ENCODE results near the gene GSTP1. TPM values are rescaled to one million over a fixed set of nuclear protein-coding genes. Genes with fewer than 3 reads are reported as not detected.
"Not testable (repeated sequence)": the region's sequence is repeated elsewhere in the genome, so short reads cannot be mapped to it uniquely, and the experiment has no call there.

Gene GSTP1
- polyA plus RNA-seq, 3 donors from 2014 or later, result 898 to 1,247 (median 930) TPM

GRCh38 chr11:67617243-67617953 lies 33.8 kb downstream of the GSTP1 start:
- peaks cover 11 to 17% (median 12%) of the 10 kb centered on the region in 3 donors for H3K27me3 Mint-ChIP-seq (ENCODE audit: low read depth in 3 of 3)
- H3K4me3 Mint-ChIP-seq, result peak overlapping the region in 4 of 5 donors; percentile 56 to 70 (median 62)
- no peaks in the 10 kb centered on the region for H3K9me3 Mint-ChIP-seq
- H3K27ac Mint-ChIP-seq, result peak overlapping the region; percentile 33 to 91 (median 86)
- no peak for DNase-seq
- peaks cover 42% of the 10 kb centered on the region in 2 donors for H3K4me1 Mint-ChIP-seq
- peaks cover 0 to 3% (median 0%) of the 10 kb centered on the region in 3 donors for H3K36me3 Mint-ChIP-seq

DNA sequence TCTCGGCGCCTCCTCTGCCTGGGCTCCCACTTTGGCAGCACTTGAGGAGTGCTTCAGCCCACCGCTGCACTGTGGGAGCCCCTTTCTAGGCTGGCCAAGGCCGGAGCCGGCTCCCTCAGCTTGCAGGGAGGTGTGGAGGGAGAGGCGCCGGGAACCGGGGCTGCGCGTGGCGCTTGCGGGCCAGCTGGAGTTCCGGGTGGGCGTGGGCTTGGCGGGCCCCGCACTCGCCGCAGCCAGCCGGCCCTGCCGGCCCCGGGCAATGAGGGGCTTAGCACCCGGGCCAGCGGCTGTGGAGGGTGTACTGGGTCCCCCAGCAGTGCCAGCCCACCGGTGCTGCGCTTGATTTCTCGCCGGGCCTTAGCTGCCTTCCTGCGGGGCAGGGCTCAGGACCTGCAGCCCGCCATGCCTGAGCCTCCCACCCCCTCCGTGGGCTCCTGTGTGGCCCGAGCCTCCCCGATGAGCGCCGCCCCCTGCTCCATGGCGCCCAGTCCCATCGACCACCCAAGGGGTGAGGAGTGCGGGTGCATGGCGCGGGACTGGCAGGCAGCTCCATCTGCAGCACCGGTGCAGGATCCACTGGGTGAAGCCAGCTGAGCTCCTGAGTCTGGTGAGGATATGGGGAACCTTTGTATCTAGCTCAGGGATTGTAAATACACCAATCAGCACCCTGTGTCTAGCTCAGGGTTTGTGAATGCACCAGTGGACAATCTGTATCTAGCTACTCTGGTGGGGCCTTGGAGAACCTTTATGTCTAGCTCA lies 35.5 kb downstream of the GSTP1 start:
- DNase-seq, H3K36me3 Mint-ChIP-seq, H3K9me3 Mint-ChIP-seq, H3K27ac Mint-ChIP-seq, H3K4me3 Mint-ChIP-seq: not testable (repeated sequence)
- H3K27me3 Mint-ChIP-seq (ENCODE audit: low read depth in 3 of 3), result peaks cover 6 to 11% (median 9%) of the 10 kb centered on the region in 3 donors
- peaks cover 29 to 32% of the 10 kb centered on the region in 2 donors for H3K4me1 Mint-ChIP-seq

- Mint-ChIP-seq H3K4me1 (peaks cover 21 to 23% of the 10 kb centered on the region in 2 donors), H3K4me3 (peak overlapping the region in 1 of 5 donors; percentile 40)
- not testable (repeated sequence) for H3K27me3 Mint-ChIP-seq (ENCODE audit: low read depth in 3 of 3); H3K27ac Mint-ChIP-seq; DNase-seq; H3K9me3 Mint-ChIP-seq; H3K36me3 Mint-ChIP-seq
Measured at GRCh38 chr11:67619683-67620618, 36.3 kb downstream of the GSTP1 start.

- H3K9me3 Mint-ChIP-seq; H3K4me3 Mint-ChIP-seq; H3K36me3 Mint-ChIP-seq; H3K27ac Mint-ChIP-seq; H3K27me3 Mint-ChIP-seq (ENCODE audit: low read depth in 3 of 3); DNase-seq: not testable (repeated sequence)
- H3K4me1 Mint-ChIP-seq, result peaks cover 15 to 17% of the 10 kb centered on the region in 2 donors
Measured at GRCh38 chr11:67620621-67621020, 37.0 kb downstream of the GSTP1 start.

- not testable (repeated sequence) for H3K9me3 Mint-ChIP-seq; H3K4me3 Mint-ChIP-seq; H3K27ac Mint-ChIP-seq; DNase-seq; H3K36me3 Mint-ChIP-seq; H3K27me3 Mint-ChIP-seq (ENCODE audit: low read depth in 3 of 3)
- peaks cover 8 to 13% of the 10 kb centered on the region in 2 donors for H3K4me1 Mint-ChIP-seq
Measured at GRCh38 chr11:67621928-67622327, 38.3 kb downstream of the GSTP1 start.

DNA sequence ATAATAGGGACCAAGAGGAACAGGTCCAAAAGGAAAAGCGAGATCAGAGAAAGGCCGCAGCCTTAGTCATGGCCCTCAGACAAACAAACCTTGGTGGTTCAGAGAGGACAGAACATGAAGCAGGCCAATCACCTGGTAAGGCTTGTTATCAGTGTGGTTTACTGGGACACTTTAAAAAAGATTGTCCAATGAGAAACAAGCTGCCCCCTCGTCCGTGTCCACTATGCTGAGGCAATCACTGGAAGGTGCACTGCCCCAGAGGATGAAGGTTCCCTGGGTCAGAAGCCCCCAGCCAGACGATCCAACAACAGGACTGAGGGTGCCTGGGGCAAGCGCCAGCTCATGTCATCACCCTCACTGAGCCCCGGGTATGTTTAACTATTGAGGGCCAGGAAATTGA lies 39.3 kb downstream of the GSTP1 start:
- not testable (repeated sequence) for H3K9me3 Mint-ChIP-seq; H3K27me3 Mint-ChIP-seq (ENCODE audit: low read depth in 3 of 3); H3K27ac Mint-ChIP-seq; DNase-seq; H3K4me1 Mint-ChIP-seq; H3K36me3 Mint-ChIP-seq; H3K4me3 Mint-ChIP-seq

DNA sequence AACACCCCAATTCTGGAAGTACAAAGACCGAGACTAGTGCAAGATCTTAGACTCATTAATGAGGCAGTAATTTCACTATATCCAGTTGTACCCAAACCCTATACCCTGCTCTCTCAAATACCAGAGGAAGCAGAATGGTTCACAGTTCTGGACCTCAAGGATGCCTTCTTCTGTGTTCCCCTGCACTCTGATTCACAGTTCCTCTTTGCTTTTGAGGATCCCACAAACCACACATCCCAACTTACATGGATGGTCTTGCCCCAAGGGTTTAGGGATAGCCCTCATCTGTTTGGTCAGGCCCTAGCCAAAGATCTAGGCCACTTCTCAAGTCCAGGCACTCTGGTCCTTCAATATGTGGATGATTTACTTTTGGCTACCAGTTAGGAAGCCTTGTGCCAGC lies 40.2 kb downstream of the GSTP1 start:
- H3K27me3 Mint-ChIP-seq (ENCODE audit: low read depth in 3 of 3); H3K27ac Mint-ChIP-seq; DNase-seq; H3K4me3 Mint-ChIP-seq; H3K9me3 Mint-ChIP-seq; H3K36me3 Mint-ChIP-seq; H3K4me1 Mint-ChIP-seq: not testable (repeated sequence)

- peak overlapping the region in 1 of 6 donors; percentile 85 for H3K27ac Mint-ChIP-seq
- H3K4me3 Mint-ChIP-seq; H3K36me3 Mint-ChIP-seq; H3K9me3 Mint-ChIP-seq; DNase-seq; H3K27me3 Mint-ChIP-seq (ENCODE audit: low read depth in 3 of 3): not testable (repeated sequence)
- H3K4me1 Mint-ChIP-seq, result peaks cover 6 to 12% of the 10 kb centered on the region in 2 donors
Measured at GRCh38 chr11:67626131-67626833, 42.7 kb downstream of the GSTP1 start.

GRCh38 chr11:67626970-67627369 lies 43.4 kb downstream of the GSTP1 start:
- DNase-seq, result no peak
- Mint-ChIP-seq H3K27ac (no peak overlapping the region), H3K36me3 (peaks cover 0 to 6% (median 0%) of the 10 kb centered on the region in 3 donors), H3K27me3 (ENCODE audit: low read depth in 3 of 3) (peaks cover 0 to 2% (median 0%) of the 10 kb centered on the region in 3 donors), H3K4me3 (no peak overlapping the region), H3K4me1 (peaks cover 6 to 13% of the 10 kb centered on the region in 2 donors), H3K9me3 (peaks cover 0 to 2% (median 0%) of the 10 kb centered on the region in 6 donors)

DNA sequence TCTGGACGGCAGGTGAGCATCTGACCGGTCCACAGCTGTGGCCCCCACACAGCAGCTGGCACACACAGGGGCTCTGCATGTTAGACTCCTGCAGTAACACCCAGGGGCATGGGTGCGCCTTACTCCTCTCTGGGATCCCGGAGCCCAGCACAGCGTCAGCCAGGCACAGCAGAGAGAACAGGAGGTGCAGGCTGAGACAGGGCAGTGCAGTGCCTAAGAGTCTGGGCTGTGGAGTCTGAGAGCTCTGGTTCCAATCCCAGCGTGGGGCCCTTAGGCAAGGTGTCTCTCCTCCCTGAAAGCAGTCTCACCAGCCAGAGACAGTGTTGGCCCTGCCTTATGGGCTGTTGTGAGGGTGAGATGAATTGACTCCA lies 43.8 kb downstream of the GSTP1 start:
- Mint-ChIP-seq H3K27me3 (ENCODE audit: low read depth in 3 of 3) (peaks cover 0 to 2% (median 0%) of the 10 kb centered on the region in 3 donors), H3K36me3 (peaks cover 0 to 6% (median 0%) of the 10 kb centered on the region in 3 donors), H3K9me3 (peaks cover 0 to 2% (median 0%) of the 10 kb centered on the region in 6 donors), H3K4me3 (no peak overlapping the region), H3K4me1 (peaks cover 6 to 14% of the 10 kb centered on the region in 2 donors), H3K27ac (peak overlapping the region in 2 of 6 donors; percentile 40 to 51)
- DNase-seq, result no peak

DNA sequence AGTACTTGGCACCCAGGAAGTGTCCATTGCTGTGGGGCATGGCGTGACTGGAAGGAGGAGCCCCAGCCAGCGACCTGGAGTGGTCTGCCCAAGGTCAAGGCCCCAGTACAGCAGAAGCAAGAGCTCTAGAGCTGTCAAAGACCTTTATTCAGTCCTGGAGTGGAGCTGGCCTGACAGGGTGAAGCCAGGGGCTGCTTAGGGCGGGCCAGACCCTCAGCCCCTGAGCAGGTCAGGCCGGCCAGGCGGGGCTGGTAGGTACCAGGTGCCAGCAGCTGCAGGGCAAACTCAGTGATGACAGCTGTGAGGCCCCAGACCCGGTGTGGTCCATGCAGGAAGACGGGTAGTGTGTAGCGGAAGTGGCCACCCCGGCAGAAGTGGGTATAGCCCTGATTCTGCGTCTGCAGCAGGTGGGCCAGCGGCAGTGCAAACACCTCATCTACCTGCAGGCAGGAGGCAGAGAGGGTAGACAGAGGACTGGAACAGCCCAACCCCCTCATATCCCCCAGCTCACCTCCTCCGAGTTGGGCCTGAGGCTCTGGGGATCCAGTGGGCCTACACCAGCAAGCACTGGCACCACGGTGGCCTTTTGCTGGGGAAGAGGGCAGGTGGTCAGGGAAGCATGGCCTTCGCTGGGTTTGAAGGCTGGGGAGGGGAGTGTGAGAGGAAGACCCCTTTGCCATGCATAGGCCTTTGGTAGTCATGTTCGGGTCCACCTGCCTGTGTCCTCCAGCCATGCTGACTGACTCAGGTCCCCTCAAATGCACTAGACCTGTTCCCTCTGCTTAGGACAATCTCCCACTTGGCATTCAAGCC lies 44.4 kb downstream of the GSTP1 start:
- H3K36me3 Mint-ChIP-seq, result peaks cover 0 to 6% (median 0%) of the 10 kb centered on the region in 3 donors
- peaks cover 0 to 2% (median 0%) of the 10 kb centered on the region in 3 donors for H3K27me3 Mint-ChIP-seq (ENCODE audit: low read depth in 3 of 3)
- H3K4me3 Mint-ChIP-seq, result peak overlapping the region in 2 of 5 donors; percentile 29 to 58
- H3K4me1 Mint-ChIP-seq, result peaks cover 6 to 14% of the 10 kb centered on the region in 2 donors
- DNase-seq, result no peak
- H3K27ac Mint-ChIP-seq, result no peak overlapping the region
- peaks cover 0 to 2% (median 0%) of the 10 kb centered on the region in 6 donors for H3K9me3 Mint-ChIP-seq

DNA sequence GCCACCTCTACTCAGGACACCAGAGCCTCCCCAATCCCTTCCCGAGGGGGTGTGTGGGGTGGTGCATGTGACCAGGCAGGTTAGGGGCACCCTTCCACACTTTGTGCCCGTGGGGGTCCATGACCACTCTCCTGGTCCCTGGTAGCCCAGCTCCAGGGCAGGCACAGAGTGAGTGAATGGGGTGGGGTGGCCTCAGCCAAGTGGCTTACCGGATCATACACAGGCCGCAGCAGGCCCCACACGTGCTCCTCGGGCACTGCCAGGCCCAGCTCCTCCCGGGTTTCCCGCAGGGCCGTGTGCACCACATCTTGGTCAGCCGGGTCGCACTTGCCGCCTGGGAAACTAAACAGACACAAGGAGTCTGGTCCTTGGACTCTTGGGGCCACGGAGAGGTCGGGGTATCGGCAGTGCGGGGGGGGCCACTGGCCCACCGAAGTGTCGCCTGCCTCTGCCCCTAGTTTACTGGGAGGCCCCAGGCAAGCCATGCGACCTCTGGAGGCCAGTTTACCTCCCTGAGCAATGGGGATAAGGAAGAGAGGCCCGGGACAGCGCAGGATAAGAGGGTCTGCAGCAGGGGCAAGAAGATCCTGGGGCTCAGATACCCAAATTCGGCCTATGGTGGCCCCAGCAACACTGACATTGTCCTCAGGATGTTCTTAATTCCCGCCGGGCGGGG lies 45.2 kb downstream of the GSTP1 start:
- no peak for DNase-seq
- Mint-ChIP-seq H3K36me3 (peaks cover 0 to 6% (median 0%) of the 10 kb centered on the region in 3 donors), H3K27ac (peak overlapping the region in 1 of 6 donors; percentile 50), H3K4me1 (peaks cover 6 to 14% of the 10 kb centered on the region in 2 donors), H3K9me3 (peaks cover 0 to 2% (median 0%) of the 10 kb centered on the region in 6 donors), H3K27me3 (ENCODE audit: low read depth in 3 of 3) (peaks cover 0 to 2% (median 0%) of the 10 kb centered on the region in 3 donors), H3K4me3 (peak overlapping the region; percentile 35 to 90 (median 51))

All from immature natural killer cell (primary cell).